Erythroblast (primary cell): ENCODE results near the gene PCDHB11.

Experiments used
- GATA1 ChIP-seq: IDR thresholded peaks from 2 replicates; pipeline ENCODE4 v1.6.1; 2011; ENCODE audit warnings: low read depth, mild to moderate bottlenecking, control low read depth, low read length, moderate library complexity
- POLR2A ChIP-seq: IDR thresholded peaks from 2 replicates; pipeline ENCODE4 v1.6.1; 2011; ENCODE audit warnings: mild to moderate bottlenecking, low read length

DNA sequence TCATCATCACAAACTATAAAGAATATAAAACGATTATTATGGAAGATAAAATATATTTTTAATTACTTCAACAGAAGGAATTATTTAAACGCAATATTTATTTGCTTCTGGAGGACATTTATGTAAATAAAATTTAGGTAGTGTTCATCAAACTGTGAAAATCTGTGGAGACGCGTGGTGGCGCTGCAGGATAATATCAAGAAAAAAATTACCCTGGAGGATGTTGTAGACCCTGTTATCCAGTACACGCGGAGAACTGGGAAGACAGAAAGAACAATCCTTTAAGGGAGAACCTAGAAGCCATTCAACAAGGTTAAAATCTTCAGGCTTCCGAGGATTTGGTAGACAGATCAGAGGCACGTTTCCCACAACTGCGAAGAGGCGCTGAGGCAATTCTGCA lies 9.1 kb downstream of the PCDHB11 start, which contains the start of gene PCDHB12:
- TF ChIP-seq POLR2A (no peak), GATA1 (no peak)
